Heart left ventricle (tissue), 13 donors: ENCODE results near the gene CPEB2.

Source experiments
- CTCF ChIP-seq, 12 donors: fragments of 200-600 bp; sonication (generic) in 4 of 12; IDR thresholded peaks; one replicate each; pipeline versions ENCODE4 v1.5.0 to v1.8.0; 2018 to 2022; ENCODE audit warnings: antibody characterized with exemption in 12 of 12, mild to moderate bottlenecking in 5 of 12
- POLR2A ChIP-seq, 2 donors: fragments of 450-650 bp; IDR thresholded peaks; one replicate each; pipeline ENCODE4 v1.6.1; 2017; ENCODE audit warnings: antibody characterized with exemption in 2 of 2, mild to moderate bottlenecking in 2 of 2, moderate library complexity in 2 of 2
- donor health status: ischemic (EF 13 %, LVEDD 7.1; RV severe dilation, severe dysfunction).
- donor health status: DM: no; HTN: yes; CAD: no.
- donor health status: DM: no; HTN: no; CAD: no.
- donor health status: ischemic (EF 25% LVEDD 6.9; RV normal size, moderate dysfunction).
- donor health status: ischemic (EF 25% LVEDD 5.7; RV mildly dilated, moderate dysfunction).
- donor health status: ischemic (EF 35%, LVEDD 5.7; RV mildly dilated, moderate dysfunction).
- donor health status: nonischemic (EF 11% LVEDD 7.7; RV severe dilation, severe dysfunction).
- donor health status: DM: yes; HTN: yes; CAD: no.
- donor health status: PGD.
- donor health status: ischemic (EF 29% LVEDD 5.4; RV normal size, mild dysfunction).
- donor health status: nonischemic (EF 23%, LVEDD 6.1; RV moderate dilation, normal function).

- TF ChIP-seq CTCF (IDR thresholded peaks at IDR 0.05): no peak
- TF ChIP-seq POLR2A (IDR thresholded peaks at IDR 0.05): no peak
Measured at GRCh38 chr4:15007201-15007600, 4.9 kb downstream of the CPEB2 start.
